ENCODE results near the gene ATG12.
"Not testable (repeated sequence)": the region's sequence is repeated elsewhere in the genome, so short reads cannot be mapped to it uniquely, and the experiment has no call there.

The ATG12 gene

GRCh38 chr5:115841382-115842088, at the start of gene ATG12, which contains the start of gene AP3S1:
TSS of gene ATG12 (minus strand) at chr5:115841565. CDS start at chr5:115841552, 13 bp downstream.
TSS of gene AP3S1 (plus strand) at chr5:115841935. CDS start at chr5:115842038, 103 bp downstream.
- peak; percentile 84 for TF ChIP-seq POLR2A (IDR thresholded peaks at IDR 0.05; ENCODE audit: low read depth, low read length)
- FAIRE-seq (peak; percentile 83), DNase-seq (ENCODE audit: insufficient read length, low spot score) (peak; percentile 65)

- FAIRE-seq (peak; percentile 15), DNase-seq (ENCODE audit: insufficient read length, low spot score) (no peak)
- TF ChIP-seq POLR2A (IDR thresholded peaks at IDR 0.05; ENCODE audit: low read depth, low read length) = no peak
Measured at GRCh38 chr5:115888027-115888426, 46.7 kb upstream of the ATG12 start.

GRCh38 chr5:115885208-115885607, 43.8 kb upstream of the ATG12 start:
- not testable (repeated sequence) for FAIRE-seq

GRCh38 chr5:115884704-115885103, 43.3 kb upstream of the ATG12 start:
- FAIRE-seq (no peak), DNase-seq (ENCODE audit: insufficient read length, low spot score) (no peak)
- no peak for TF ChIP-seq POLR2A (IDR thresholded peaks at IDR 0.05; ENCODE audit: low read depth, low read length)

More at GRCh38 chr5:115885208-115885607, 43.8 kb upstream of the ATG12 start:
- not testable (repeated sequence) for DNase-seq (ENCODE audit: insufficient read length, low spot score)

GRCh38 chr5:115882434-115882833, 41.1 kb upstream of the ATG12 start:
- not testable (repeated sequence) for DNase-seq (ENCODE audit: insufficient read length, low spot score); FAIRE-seq

GRCh38 chr5:115877342-115877741, 36.0 kb upstream of the ATG12 start:
- not testable (repeated sequence) for FAIRE-seq

GRCh38 chr5:115875447-115875846, 34.1 kb upstream of the ATG12 start:
- FAIRE-seq = no peak
- TF ChIP-seq POLR2A (IDR thresholded peaks at IDR 0.05; ENCODE audit: low read depth, low read length) = no peak
- no peak for DNase-seq (ENCODE audit: insufficient read length, low spot score)

More at GRCh38 chr5:115877342-115877741, 36.0 kb upstream of the ATG12 start:
- not testable (repeated sequence) for DNase-seq (ENCODE audit: insufficient read length, low spot score)

GRCh38 chr5:115873392-115873791, 32.0 kb upstream of the ATG12 start:
- TF ChIP-seq POLR2A (IDR thresholded peaks at IDR 0.05; ENCODE audit: low read depth, low read length) = no peak
- no peak for DNase-seq (ENCODE audit: insufficient read length, low spot score)
- peak; percentile 50 for FAIRE-seq

- no peak for DNase-seq (ENCODE audit: insufficient read length, low spot score)
- TF ChIP-seq POLR2A (IDR thresholded peaks at IDR 0.05; ENCODE audit: low read depth, low read length) = no peak
- no peak for FAIRE-seq
Measured at GRCh38 chr5:115872447-115872846, 31.1 kb upstream of the ATG12 start.

- no peak for TF ChIP-seq POLR2A (IDR thresholded peaks at IDR 0.05; ENCODE audit: low read depth, low read length)
- DNase-seq (ENCODE audit: insufficient read length, low spot score) = no peak
- peak; percentile 43 for FAIRE-seq
Measured at GRCh38 chr5:115869256-115869795, 28.0 kb upstream of the ATG12 start.

GRCh38 chr5:115859378-115859777, 18.0 kb upstream of the ATG12 start:
- FAIRE-seq = peak; percentile 20
- no peak for DNase-seq (ENCODE audit: insufficient read length, low spot score)
- no peak for TF ChIP-seq POLR2A (IDR thresholded peaks at IDR 0.05; ENCODE audit: low read depth, low read length)

GRCh38 chr5:115858396-115858795, 17.0 kb upstream of the ATG12 start:
- FAIRE-seq = no peak
- TF ChIP-seq POLR2A (IDR thresholded peaks at IDR 0.05; ENCODE audit: low read depth, low read length) = no peak
- no peak for DNase-seq (ENCODE audit: insufficient read length, low spot score)

- FAIRE-seq (peak; percentile 45), DNase-seq (ENCODE audit: insufficient read length, low spot score) (no peak)
- no peak for TF ChIP-seq POLR2A (IDR thresholded peaks at IDR 0.05; ENCODE audit: low read depth, low read length)
Measured at GRCh38 chr5:115857626-115858349, 16.4 kb upstream of the ATG12 start.

- TF ChIP-seq POLR2A (IDR thresholded peaks at IDR 0.05; ENCODE audit: low read depth, low read length) = no peak
- DNase-seq (ENCODE audit: insufficient read length, low spot score) (no peak), FAIRE-seq (peak; percentile 57)
Measured at GRCh38 chr5:115857057-115857479, 15.7 kb upstream of the ATG12 start.

All from H54 (cell line).